HG02623 (cell line): ENCODE measurements around the gene AFDN.

Source experiments
- ATAC-seq: cut with Tn5 transposase; IDR thresholded peaks from one replicate; pipeline ENCODE4 v1.9.1; 2021; ENCODE audit warnings: moderate library complexity; ENCODE audit not compliant: unreplicated experiment

AFDN gene

DNA sequence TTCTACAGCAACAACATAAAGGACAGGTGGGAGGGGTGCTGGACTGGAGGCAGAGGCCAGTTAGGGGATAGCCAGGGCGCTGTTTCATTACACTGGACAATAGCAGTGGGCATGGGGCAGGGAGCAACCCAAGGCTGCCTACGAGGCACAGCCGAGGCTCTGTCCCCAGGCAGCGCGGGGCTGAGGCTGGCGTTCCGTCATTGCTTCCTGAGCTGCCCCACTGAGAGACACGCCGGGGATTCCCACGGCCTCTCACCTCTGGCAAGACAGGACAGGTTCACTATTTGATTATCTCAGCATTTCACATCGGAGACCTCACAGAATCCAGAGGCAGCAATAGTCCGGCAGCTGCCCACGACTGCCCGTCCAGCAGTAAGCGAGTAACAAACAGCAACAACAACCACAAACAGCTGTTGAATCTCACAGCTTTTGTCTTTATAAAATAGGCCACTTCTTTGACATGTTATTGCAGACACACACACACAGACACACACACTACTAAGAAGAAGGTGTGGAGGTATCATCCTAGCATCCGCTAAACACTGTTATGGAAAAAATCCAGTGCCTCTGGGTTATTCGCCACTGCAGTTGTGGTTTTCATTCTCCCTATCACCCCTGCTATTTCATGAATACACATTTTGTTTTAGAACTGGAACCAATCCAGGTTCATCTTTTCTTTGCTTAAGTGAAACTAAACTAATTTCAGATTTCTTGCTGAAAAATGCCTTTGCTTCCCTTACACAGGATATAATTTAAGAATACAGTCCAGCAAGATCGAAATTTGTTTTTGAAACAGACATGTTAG is 190.2 kb downstream of the AFDN start:
- no peak for ATAC-seq

DNA sequence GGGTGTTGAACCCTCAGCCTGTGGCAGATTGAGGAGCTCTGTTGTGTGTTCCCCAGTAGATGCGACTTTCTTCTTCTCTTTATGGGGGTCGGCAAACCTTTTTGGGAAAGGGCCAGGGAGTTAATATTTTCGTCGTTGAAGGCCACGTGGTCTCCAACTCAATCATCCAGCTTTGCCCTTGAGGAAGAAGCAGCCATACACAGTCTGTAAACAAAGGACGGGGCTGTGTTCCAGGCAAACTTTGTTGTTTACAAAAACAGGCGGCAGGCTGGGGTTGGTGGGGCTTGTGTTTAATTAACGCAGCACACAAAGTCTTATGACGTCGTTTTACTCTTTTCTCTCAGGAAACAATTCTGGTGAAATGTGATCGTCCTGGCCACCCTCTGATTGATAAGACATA is 190.9 kb downstream of the AFDN start:
- no peak for ATAC-seq

DNA sequence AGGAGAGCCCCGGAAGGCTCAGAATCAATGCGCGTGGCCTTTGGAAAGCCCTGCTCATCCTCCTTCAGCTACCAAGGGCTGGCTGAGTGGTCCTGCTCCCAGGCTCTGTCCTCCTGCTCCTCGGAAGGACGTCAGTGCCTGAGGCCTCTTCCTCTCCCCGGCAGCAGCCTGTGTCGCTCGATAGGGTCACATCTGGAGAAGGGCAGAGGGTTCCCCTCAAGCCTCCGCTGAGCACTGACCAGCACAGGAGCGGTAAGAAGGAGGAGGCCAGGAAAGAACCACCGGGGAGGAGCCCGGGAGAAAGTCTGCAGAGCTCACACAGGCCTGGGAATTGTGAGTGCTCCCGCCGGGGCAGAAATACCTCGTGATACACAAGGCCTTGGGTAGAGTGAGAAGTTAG is 192.0 kb downstream of the AFDN start:
- ATAC-seq: no peak

DNA sequence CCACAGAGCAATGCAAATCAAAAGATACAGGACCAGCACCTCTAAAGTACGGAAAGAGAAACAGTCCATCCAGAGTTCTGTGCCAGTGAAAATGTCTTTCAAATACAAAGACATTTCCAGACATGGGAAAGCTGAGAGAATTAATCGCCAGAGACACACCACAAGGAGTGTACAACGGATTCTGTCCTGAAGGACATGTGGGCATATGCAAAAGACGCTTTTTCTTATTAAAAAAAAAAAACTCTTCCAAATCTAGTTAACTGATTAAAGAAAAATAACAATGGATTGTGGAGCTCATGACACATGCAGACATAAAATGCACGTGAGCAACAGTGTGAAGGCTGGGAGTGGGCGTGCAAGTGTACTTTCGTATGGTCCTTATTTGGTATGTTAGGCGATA is 193.5 kb downstream of the AFDN start:
- ATAC-seq: no peak

DNA sequence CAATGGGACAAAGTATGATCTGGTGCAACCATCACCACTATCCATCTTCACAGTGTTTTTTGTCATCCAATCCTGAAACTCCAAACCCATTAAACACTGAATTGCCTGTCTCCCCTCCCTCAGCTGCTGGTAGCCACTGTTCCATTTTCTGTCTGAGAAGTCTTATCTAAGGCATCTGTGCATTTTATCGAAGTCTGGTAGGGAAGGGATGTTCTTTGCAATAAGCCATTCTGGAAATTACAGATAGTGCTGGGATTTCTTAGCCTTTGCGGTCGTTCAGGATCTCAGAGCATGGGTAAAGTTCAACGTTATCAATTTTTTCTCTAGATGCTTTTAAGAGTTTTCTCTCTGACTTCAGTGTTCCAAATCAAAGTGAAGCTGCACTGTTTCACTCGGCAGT is 194.9 kb downstream of the AFDN start:
- no peak for ATAC-seq
